Measurements from ENCODE around the gene ATOSB.

GRCh38 chr9:35091536-35091935 lies 24.1 kb downstream of the ATOSB start:
- TF ChIP-seq CTCF (IDR thresholded peaks at IDR 0.05 in 8 of 11, conservative IDR thresholded peaks at IDR 0.05 in 3 of 11) (no peak), POLR2AphosphoS5 (IDR thresholded peaks at IDR 0.05) (peak in 1 of 3 donors; percentile 24)
